Peyer's patch (tissue), 4 donors: ENCODE data around the gene ADAM12.

Experiments
- CTCF ChIP-seq, 6 experiments: fragments of 450-650 bp in 4 of 6; fragments of 200-600 bp in 2 of 6; sonication (generic) in 1 of 6; IDR thresholded peaks; one replicate each; pipeline ENCODE4 v1.5.1; 2017 to 2019; ENCODE audit warnings: antibody characterized with exemption in 6 of 6, mild to moderate bottlenecking in 3 of 6, moderate library complexity in 1 of 6
- POLR2A ChIP-seq, 2 donors: fragments of 450-650 bp; IDR thresholded peaks; one replicate each; pipeline ENCODE4 v1.5.1; 2017; ENCODE audit warnings: antibody characterized with exemption in 2 of 2, mild to moderate bottlenecking in 2 of 2, moderate library complexity in 2 of 2

- no peak for TF ChIP-seq CTCF (IDR thresholded peaks at IDR 0.05)
- no peak for TF ChIP-seq POLR2A (IDR thresholded peaks at IDR 0.05)
Measured at GRCh38 chr10:126072622-126073021, 315.7 kb downstream of the ADAM12 start.
